A673 (cell line): ENCODE measurements around the gene CKAP4. TPM values are rescaled to one million over a fixed set of nuclear protein-coding genes. Genes with fewer than 3 reads are reported as not detected.

Source experiments
- BruUV-seq: library from RNA; stranded (reverse); fragments of 400-500 nt; replicated peaks from 2 replicates; lab custom pipeline; 2021; lab: Mats Ljungman, UMichigan
- CTCF ChIA-PET: fragments of 300-600 bp; sonication (Branson Sonifier 250); formaldehyde crosslinking; loops from one replicate; lab custom pipeline; 2022; ENCODE audit warnings: antibody characterized with exemption; lab: Charles Lee
- POLR2A ChIA-PET: fragments of 300-600 bp; sonication (Branson Sonifier 250); formaldehyde crosslinking; loops from one replicate; lab custom pipeline; 2022; ENCODE audit warnings: antibody characterized with exemption; ENCODE audit not compliant: low non-redundant PET; lab: Charles Lee
- DNase-seq: peaks from one replicate; pipeline ENCODE4 v3.0.0-alpha.2; 2015; ENCODE audit warnings: low spot score
- H3K27ac ChIP-seq: fragments of 200-600 bp; sonication (generic); 2 replicates; pipeline ENCODE4 v1.5.1; 2016; ENCODE audit warnings: mixed run types, low read depth, mild to moderate bottlenecking, mixed read lengths, antibody characterized with exemption, low read length; ENCODE audit not compliant: poor library complexity, severe bottlenecking
- H3K27me3 ChIP-seq: fragments of 200-600 bp; sonication (generic); replicated peaks from 2 replicates; pipeline ENCODE4 v1.6.1; 2017; ENCODE audit warnings: mixed run types, low read depth, mild to moderate bottlenecking, mixed read lengths, antibody characterized with exemption, low read length; ENCODE audit not compliant: insufficient read depth, poor library complexity
- H3K36me3 ChIP-seq: fragments of 200-600 bp; sonication (generic); 2 replicates; pipeline ENCODE4 v1.6.1; 2016; ENCODE audit warnings: mixed run types, mild to moderate bottlenecking, mixed read lengths, antibody characterized with exemption, low read length; ENCODE audit not compliant: insufficient read depth, poor library complexity, severe bottlenecking
- H3K4me1 ChIP-seq: fragments of 200-600 bp; sonication (generic); 2 replicates; pipeline ENCODE4 v1.6.1; 2017; ENCODE audit warnings: mixed run types, mild to moderate bottlenecking, mixed read lengths, antibody characterized with exemption, low read length; ENCODE audit not compliant: insufficient read depth, poor library complexity, severe bottlenecking
- H3K4me3 ChIP-seq: fragments of 200-600 bp; sonication (generic); 2 replicates; pipeline ENCODE4 v1.5.1; 2016; ENCODE audit warnings: low read depth, mixed run types, mild to moderate bottlenecking, mixed read lengths, low read length; ENCODE audit not compliant: poor library complexity, severe bottlenecking
- H3K9me3 ChIP-seq: fragments of 200-600 bp; sonication (generic); 2 replicates; pipeline ENCODE4 v1.6.1; 2016; ENCODE audit warnings: mixed run types, low read depth, mild to moderate bottlenecking, mixed read lengths, antibody characterized with exemption, low read length; ENCODE audit not compliant: poor library complexity, severe bottlenecking
- CTCF ChIP-seq: fragments of 300-800, 200-600 bp; sonication (generic); conservative IDR thresholded peaks from 2 replicates; pipeline ENCODE4 v1.5.1; 2017; ENCODE audit warnings: low read depth, mild to moderate bottlenecking, antibody characterized with exemption, low read length, moderate library complexity, mixed read lengths
- EZH2 ChIP-seq: fragments of 200-600 bp; sonication (generic); IDR thresholded peaks from 2 replicates; pipeline ENCODE4 v1.6.1; 2017; ENCODE audit warnings: borderline replicate concordance, low read depth, mild to moderate bottlenecking, mixed read lengths, antibody characterized with exemption, low read length; ENCODE audit not compliant: poor library complexity, severe bottlenecking
- intact Hi-C: fragments of 100-400 bp; cut with micrococcal nuclease; formaldehyde crosslinking; loops from one replicate; pipeline ENCODE4 v1.10.0; 2022; ENCODE audit not compliant: unreplicated experiment
- total RNA-seq: library from RNA; stranded (reverse); gene quantifications from 2 replicates; pipeline ENCODE4 v1.2.3, GENCODE V29; 2021

Gene CKAP4
- total RNA-seq, 1 experiment from 2014 or later = 81.8 TPM

- intact Hi-C loops = no loop called here
- CTCF ChIA-PET = no interaction called here
- DNase-seq = peak; percentile 49
Measured at GRCh38 chr12:106246891-106247673, 738 bp downstream of the CKAP4 start.

GRCh38 chr12:106245767-106246166 is 2.1 kb downstream of the CKAP4 start:
- Histone ChIP-seq H3K36me3 (peaks cover 4% of the 10 kb centered on the region), H3K4me3 (peak overlapping the region; percentile 97), H3K4me1 (peaks cover 14% of the 10 kb centered on the region), H3K27me3 (no peaks in the 10 kb centered on the region), H3K9me3 (no peaks in the 10 kb centered on the region), H3K27ac (no peak overlapping the region)
- BruUV-seq = no TSS peak
- intact Hi-C loops = no loop called here
- CTCF ChIA-PET = no interaction called here
- no peak for TF ChIP-seq EZH2
- no peak for TF ChIP-seq CTCF
- POLR2A ChIA-PET = no interaction called here
- DNase-seq = peak; percentile 28

More at GRCh38 chr12:106246891-106247673, 738 bp downstream of the CKAP4 start:
- POLR2A ChIA-PET = no interaction called here
- peaks cover 14% of the 10 kb centered on the region for H3K4me1 ChIP-seq
- peaks cover 3% of the 10 kb centered on the region for H3K36me3 ChIP-seq
- no peaks in the 10 kb centered on the region for H3K27me3 ChIP-seq
- peak overlapping the region; percentile 97 for H3K4me3 ChIP-seq
- H3K9me3 ChIP-seq = no peaks in the 10 kb centered on the region
- H3K27ac ChIP-seq = peak overlapping the region; percentile 86
- no peak for TF ChIP-seq CTCF
- no TSS peak for BruUV-seq

DNA sequence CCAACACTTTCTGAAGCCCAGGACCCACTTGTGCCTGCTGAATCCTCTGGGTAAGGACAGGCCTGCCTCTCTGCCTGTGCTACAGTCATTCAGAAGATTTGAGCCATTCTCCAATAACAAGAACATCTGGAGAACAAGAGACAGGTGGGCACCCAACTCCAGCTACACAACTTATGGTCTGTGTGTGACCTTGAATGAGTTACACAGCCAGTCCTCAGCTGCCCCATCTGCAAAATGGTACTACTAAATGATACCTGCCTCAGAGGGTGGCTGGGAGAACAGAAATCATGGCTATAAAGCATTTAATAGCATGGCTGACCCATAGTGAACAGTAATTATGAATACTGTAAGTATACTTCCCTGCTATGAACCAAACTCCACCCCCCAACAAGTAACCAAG is 4.2 kb downstream of the CKAP4 start:
- no TSS peak for BruUV-seq
- CTCF ChIA-PET = no interaction called here
- DNase-seq = no peak
- H3K27ac ChIP-seq = no peak overlapping the region
- POLR2A ChIA-PET = no interaction called here
- no peaks in the 10 kb centered on the region for H3K27me3 ChIP-seq
- H3K4me3 ChIP-seq = no peak overlapping the region
- peaks cover 25% of the 10 kb centered on the region for H3K36me3 ChIP-seq
- peaks cover 14% of the 10 kb centered on the region for H3K4me1 ChIP-seq
- no peaks in the 10 kb centered on the region for H3K9me3 ChIP-seq
- TF ChIP-seq EZH2 (no peak), CTCF (no peak)
- intact Hi-C loops = no loop called here
